NCI-H128 (cell line): ENCODE results near the gene DAZAP1.

Experiments
- DNase-seq: peaks from one replicate; lab custom pipeline; 2025; ENCODE audit not compliant: unreplicated experiment; lab: John Stamatoyannopoulos, UW

Gene DAZAP1

DNA sequence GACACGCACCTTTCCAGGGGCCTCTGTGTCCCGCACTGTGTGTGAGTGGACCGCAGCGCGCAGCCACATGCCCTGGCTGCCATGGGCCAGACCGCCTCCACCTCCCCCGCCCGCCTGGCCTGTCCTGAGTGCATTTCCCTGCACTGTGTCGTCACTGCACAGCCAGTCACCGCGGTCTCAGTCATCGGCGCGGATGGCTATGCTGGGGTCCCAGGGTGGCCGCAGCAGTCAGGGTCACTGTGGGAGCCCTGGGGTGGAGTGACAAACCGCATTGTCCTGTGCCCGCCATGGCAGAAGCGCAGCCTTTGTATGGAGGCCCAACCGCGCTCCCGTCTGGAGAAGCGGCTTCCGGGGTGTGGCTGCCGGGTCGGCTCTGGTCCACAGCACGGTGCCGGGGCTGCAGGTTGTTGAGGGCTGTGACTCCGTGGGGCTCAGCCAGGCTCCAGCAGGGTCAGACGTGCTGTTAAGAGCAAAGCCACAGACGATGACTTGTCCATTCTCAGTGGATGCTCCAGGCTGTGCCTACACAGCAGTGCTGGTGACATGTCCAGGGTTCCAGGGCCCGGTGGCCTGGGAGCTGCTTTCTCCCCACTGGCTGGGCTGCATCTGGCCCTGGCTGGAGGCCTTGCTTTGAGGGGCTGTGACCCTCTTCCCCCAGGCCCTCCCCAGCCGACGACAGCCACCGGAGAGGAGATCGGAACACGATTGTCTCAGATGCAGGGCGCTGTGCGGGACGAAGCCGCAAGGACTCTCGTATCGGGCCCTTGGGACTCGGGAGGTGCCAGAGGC lies 30.0 kb upstream of the DAZAP1 start:
- no peak for DNase-seq

DNA sequence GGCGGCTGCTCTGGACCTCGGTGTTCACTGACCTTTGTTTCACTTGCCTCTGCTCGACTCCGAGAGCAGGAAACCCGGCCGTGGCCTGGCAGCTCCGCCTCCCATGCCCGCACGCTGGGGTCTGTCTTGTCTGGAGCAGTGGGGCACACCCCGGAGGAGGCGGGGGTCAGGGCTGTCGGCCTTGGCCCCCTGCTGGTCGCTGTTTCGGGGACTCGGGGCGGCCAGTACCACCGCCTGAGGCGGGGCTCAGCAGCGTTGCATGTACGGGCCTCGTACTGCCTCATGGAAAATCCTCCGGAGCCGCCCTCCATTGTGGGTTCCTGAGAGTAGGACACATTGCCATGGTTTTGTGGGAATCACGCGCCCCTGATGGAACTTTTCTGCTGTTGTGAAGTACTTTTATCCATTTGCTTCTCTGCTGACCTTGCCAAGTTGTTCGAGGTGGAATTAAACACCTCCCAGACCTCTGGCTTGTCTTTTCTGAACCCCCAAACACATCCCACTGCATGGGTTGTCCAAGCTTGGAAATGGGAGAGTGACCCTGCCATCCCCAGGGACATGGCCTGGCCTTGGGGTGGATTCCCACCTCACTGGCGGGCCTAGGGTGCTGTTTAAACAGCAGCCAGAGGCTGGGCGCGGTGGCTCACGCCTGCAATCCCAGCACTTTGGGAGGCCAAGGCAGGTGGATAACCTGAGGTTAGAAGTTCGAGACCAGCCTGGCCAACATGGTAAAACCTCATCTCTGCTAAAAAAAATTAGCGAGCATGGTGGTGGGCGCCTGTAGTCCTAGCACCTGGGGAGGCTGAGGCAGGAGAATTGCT lies 29.2 kb upstream of the DAZAP1 start:
- no peak for DNase-seq

DNA sequence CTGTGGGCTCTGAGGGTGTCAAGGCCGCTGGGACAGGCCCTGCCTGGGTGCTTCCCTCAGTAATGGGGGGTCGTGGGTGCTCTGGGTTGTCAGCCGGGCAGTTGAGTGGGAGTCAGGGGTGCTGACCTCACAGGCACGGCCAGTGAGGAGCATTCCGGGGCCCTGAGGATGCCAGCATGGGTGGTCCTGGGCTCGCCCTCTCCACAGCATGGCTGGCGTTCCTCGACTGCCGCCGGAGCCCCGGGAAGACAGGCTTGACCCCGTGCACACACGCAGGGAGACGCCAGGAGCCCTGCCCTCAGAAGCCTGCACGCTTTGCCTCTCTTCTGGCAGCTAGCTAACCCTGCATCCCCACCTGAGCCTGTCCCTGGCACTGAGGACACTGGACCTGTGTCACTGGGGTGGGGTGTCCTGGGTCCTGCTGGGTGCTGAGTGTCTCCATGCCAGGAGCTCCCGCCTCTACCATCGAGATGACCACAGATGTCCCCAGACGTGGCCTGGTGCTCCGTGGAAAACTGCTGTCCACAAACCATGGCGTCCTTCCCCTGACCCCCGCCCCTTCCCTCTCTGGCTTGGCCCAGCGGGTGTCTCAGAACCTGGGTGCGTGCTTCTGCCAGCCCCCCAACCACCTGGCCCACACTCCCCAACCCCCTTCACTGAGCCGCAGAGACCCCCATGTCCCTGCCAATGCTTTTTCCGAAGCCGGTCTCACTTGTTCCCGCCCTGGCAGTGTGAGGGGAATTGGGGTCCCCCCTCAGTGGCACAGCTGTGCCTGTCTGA lies 28.1 kb upstream of the DAZAP1 start:
- DNase-seq: no peak

DNA sequence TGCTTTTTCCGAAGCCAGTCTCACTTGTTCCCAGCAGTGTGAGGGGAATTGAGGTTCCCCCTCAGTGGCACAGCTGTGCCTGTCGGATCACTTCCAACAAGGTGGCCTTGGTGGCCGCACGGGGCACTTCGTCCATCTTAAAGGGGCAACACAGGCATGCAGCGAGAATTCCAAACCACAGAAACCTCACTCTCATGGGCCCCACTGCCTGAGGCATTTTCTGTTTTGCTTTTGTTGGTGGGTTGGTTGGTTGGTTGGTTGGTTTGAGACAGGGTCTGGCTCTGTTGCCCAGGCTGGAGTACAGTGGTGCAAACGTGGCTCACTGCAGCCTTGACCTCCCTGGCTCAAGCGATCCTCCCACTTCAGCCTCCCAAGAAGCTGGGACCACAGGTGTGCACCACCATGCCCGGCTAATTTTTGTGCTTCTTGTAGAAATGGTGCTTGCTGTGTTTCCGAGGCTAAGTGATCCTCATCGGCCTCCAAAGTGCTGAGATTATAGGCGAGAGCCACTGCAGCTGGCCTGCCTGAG lies 27.4 kb upstream of the DAZAP1 start:
- DNase-seq: no peak

DNA sequence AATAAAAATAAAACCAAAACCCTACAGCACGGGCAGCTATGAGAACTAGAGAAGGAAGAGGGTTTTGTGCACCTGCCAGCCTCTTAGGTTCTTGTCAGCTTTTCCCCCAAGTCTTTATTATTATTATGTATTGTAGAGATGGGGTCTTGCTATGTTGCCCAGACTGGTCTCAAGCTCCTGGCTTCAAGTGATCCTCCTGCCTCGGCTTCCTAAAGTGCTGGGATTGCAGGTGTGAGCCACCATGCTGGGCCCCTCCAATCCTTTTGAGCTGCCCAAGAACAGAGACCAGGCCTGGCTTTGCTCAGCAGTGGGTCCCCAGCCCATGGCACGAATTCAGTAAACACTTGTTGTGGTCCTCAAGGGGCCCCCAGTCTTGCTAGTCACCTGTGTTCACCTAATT lies 25.1 kb upstream of the DAZAP1 start:
- DNase-seq: no peak

DNA sequence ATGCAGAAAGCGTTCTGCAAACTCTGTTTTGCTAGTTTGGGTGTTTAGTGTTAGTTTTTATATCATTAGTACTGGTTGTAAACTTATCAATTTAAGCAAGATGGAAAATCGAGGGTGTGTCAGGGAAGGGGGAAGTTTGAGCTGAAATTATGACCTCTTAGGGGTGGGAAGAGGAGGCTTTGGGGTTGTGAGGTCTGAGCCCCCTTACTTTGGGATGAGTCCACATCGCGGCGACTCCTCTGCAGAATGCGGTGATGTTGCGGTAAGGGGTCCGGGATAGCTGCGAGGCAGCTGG lies 24.4 kb upstream of the DAZAP1 start:
- DNase-seq: no peak

DNA sequence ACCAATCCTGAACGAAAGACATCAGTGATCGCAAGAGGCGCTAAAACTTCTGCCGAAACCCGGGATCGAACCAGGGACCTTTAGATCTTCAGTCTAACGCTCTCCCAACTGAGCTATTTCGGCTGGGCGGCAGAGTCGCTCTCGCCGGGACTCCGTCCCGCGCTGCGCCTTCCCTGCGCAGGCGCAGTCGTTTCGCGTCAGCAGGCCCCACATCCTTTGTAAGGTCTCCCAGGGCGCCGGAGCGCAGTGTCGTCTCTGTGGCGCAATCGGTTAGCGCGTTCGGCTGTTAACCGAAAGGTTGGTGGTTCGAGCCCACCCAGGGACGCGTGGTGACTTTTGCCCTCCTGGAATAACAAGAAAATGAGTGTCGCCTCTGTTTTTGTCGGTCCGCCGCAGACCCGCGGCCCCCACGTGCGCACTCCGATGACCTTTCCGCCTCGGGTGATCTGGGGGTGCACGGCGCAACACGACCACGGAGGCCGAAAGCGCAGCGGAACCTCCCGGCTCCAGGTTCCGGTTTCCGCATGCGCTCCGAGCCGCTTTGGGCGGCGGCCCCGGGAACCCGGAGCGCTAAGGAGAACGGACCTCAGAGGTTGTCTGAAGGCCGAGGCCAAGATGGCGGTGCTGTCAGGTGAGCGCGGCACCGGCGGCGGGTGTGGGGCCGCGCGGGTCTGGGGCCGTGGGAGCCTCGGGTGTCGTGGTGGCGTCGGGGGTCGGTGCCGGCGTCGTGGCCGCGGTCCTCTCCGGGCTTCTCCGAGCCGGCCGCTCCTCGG lies 23.9 kb upstream of the DAZAP1 start, which contains the start of gene NDUFS7:
TSS of gene NDUFS7 (plus strand) at position 596 of the 773 bp plus-strand sequence. CDS start at position 616, 20 bp downstream.
- DNase-seq: peak; percentile 87

DNA sequence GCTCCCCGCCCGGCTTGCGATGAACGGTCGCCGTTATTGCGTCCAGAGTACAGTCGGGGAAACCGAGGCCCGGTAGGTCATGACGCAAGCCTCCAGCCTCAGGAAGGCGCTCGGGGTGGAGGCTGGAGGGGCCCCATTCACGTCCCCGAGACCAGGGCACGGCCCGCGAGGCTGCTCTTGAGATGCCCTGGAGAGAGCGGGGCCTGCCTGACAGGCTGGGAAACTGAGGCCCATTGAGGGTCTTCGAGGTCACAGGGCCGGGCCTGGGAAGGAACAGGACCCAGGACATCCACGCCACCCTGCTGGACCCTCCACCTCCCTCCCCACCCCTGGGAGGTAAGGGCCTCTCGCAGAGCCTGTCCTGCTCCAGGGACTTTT lies 23.3 kb upstream of the DAZAP1 start:
- no peak for DNase-seq

DNA sequence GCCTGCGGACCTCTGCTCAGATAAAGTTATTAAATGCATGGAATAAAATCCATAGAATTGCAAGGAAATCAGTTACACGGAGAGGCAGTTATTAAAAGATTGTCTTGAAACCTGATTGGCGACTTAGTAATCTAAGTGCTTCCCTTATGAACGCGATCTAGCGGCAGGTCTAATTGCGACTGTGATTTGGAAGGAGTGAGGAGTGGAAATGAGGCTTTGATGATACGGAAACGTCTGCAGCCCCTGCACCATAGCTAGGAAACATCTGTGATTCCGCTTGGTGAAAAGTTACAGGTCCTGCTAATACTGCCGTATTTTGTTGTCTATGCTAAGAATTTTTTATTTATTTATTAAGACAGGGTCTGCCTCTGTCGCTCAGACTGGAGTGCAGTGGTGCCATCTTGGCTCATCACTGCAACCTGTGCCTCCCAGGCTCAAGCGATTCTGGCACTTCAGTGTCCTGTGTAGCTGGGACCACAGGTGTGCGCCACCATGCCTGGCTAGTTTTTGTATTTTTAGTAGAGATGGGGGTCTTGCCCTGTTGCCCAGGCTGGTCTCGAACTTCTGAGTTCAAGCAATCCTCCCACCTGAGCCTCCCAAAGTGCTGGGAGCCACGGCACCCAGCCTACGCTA lies 22.8 kb upstream of the DAZAP1 start:
- no peak for DNase-seq

DNA sequence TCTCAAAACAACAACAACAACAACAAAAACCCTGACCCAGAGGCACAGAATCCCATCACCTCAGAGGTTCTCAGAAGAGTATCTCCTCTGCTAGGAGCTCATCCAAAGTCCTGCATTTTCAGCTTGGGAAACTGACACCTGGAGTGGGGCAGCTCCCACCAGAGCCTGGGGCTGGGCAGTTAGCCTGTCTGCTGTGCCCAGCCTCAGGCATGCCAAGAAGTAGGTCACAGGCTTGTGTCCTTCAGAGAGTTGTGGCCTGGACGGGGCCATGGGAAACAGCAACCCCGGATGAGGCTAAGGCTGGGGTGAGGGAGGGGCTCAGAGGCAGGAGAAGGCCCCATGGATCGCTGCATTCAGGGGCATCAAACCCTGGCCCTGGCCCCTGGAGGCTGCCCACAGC lies 21.6 kb upstream of the DAZAP1 start:
- no peak for DNase-seq

DNA sequence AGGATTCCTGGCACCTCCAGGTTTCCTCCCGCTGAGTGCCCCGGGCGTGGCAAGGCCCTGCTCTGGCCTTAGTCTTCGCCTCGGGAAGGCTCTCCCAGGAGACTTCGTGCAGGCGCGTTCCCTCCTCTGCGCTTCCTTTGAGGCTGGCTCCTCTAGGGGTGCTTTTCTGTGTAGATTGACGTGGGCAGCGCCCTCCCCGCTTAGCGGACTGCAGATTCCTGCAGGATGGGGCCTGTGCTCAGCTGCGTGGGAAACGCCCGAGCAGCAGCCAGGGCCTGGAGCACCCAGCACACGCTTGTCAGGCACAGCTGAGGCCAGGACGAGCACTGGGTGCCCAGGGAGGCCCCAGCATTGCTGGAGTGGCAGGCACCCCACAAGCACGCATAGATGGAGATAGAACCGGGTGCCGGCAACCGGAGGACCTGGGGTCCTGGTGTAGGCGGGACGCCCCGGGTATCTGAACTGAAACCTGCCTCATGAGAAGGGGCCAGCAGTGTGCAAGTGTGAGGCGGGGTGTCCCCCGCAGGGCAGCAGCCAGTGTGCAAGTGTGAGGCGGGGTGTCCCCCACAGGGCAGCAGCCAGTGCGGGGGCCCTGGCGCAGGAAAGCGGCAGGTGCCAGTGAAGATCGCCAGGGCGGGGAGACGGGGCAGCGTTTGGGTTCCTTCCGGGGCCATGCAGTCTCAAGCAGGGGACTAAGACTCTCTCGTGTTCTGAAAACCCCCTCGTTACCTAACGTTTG lies 20.3 kb upstream of the DAZAP1 start:
- DNase-seq: no peak

DNA sequence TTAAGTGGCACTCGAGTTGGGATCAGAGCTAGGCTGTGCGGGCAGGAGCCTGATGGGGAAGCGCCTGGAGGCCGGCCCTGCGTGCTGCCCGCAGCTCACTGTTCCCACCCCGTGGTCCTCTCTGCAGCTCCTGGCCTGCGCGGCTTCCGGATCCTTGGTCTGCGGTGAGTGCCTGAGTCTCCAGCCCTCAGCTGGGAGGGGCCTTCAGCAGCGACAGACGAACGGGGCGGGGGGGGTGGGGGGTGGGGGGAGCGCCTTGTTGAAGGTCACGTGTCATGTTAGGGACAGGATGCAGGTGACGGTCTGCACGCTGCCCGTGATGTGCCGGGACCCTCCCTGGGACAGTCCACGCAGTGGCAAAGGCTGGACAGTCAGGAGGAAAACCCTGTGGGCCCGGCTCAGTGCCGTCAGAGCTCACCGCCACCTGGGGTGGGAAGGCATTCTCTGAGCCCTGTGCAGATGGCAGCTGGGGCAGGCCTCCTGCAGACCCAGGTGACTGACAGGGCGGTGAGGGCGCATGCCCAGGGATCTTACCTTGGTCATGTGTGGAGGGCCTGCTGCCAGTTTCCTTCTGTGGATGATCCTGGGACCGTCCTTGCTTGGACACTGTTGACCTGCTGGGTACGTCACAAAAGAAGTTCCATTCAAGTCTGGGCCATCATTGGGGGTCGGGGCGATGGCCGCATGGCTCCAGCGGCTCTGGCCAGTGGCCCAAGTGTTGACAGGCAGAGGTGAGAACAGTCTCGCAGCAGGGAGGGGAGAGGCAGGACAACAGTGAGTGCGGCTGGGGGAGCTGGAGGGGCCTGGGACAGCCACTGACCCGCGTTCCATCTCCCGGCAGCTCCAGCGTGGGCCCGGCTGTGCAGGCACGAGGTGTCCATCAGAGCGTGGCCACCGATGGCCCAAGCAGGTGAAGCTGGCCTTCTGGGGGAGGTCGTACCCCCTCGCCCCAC lies 19.4 kb upstream of the DAZAP1 start:
- no peak for DNase-seq

DNA sequence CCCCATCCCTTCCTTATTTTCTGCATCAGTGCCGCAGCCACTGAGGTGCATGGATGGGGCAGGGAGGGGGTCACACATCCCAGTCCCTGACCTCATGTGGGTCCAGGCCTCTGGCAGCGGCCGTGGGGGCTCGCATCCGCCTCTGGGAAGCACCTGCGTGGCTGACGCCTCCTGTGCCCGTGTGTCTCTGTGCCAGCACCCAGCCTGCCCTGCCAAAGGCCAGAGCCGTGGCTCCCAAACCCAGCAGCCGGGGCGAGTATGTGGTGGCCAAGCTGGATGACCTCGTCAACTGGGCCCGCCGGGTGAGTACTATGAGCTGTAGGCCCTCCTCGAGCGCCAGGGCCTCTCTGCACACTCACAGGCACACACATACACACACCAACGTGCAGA lies 18.8 kb upstream of the DAZAP1 start:
- DNase-seq: no peak

DNA sequence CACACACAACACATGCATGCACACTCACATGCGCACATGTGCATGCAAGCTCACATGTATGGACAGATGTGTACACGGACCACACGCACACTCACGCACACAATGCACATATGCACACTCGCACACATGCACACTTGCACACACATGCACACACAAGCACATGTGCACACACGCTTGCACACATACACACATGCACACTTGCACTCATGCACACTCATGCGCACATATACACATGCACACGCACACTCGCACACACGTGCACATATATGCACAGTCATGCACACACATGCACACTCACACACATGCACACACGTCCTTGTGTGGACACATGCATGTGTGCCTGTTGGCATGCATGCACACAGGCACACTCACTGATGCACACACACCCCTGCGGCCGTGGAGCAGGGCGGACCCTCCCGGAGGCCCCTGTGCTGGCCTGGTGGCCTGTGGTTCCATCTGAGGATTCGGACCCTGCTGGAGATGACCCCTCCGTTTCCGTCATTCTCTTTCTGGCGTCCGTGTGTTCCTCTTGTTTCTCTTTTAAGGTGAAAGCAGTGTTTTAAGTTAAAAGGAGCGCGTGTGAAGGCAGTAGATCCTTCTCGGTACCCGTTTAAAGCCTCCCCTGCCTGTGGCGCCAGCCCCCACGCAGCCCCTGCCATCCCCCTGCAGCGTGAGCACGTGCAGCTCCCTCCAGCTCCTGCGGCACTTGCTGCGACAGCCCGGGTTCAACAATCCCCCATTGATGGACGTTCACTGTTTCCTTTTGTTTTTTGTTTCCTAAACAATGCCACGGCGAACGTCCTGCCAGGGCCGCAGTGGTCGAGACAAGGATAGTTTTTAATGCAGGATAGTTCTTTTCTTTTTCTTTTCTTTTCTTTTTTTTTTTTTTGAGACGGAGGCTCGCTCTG lies 18.1 kb upstream of the DAZAP1 start:
- no peak for DNase-seq

DNA sequence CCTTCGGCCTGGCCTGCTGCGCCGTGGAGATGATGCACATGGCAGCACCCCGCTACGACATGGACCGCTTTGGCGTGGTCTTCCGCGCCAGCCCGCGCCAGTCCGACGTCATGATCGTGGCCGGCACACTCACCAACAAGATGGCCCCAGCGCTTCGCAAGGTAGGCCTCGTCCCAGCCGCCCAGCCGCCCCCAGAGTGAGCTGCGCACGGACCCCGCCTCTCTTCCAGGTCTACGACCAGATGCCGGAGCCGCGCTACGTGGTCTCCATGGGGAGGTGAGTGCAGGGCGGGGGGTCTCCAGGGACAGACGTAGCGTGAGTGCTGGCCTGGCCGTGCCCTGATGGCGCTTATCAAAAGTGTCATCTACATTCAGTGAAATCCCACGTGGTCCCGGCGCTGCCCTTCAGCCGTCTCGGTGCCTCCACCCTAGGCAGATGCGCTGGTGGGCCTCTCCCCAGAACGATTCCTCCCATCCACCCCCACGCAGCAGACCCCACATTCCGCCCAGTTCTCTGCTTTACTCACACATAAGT lies 16.4 kb upstream of the DAZAP1 start:
- DNase-seq: no peak

DNA sequence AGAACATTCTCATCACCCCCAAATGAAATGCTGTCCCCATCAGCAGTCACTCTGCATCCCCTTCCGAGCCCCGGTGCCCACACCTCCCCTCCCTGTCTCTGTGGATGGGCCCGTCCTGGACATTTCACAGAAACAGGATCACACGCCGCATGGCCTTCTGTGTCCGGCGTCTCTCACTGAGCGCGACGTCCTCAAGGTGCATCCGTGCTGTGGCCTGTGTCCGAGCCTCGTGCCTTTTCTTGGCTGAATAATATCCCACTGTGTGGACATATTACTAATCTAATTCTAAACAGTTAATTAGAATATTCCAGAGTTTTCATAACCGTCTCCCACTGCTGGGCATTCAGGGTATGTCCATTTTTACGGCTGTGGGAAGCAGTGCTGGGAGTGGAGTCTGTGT lies 15.0 kb upstream of the DAZAP1 start:
- no peak for DNase-seq

DNA sequence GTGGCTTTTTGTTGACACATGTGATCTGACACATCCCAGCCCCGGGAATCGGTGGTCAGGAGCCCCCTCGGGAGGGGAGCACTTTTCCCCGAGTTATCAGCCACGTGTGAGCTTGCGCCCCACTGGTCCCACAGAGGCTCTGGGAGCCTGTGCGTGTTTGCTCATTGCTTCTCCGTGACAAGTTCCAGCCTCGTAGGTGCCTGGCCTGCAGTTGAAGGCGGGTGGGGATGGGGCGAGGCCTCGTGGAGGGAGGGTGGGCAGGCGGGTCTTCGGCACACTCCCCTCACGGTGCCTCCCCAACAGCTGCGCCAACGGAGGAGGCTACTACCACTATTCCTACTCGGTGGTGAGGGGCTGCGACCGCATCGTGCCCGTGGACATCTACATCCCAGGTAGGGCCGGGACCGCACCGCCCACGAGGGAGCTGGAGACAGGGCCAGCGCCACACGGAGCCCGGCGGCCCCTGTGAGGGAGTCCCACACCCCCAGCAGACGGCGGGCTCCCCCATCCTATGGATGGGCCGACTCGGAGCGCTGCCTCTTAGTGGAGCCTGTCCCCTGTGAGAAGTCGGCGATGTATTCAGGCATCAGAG lies 14.4 kb upstream of the DAZAP1 start:
- no peak for DNase-seq
